GM21528 (cell line): ENCODE results near the gene PLA2G4D.

ENCODE experiments used
- ATAC-seq: cut with Tn5 transposase; IDR thresholded peaks from one replicate; pipeline ENCODE4 v1.9.1; 2021; ENCODE audit warnings: mild to moderate bottlenecking, moderate library complexity; ENCODE audit not compliant: unreplicated experiment, low FRiP score

Gene PLA2G4D

GRCh38 chr15:42129364-42129763 lies 35.0 kb upstream of the PLA2G4D start:
- ATAC-seq: no peak

- ATAC-seq: no peak
Observed at GRCh38 chr15:42128476-42128875, 34.1 kb upstream of the PLA2G4D start.

- no peak for ATAC-seq
Observed at GRCh38 chr15:42123546-42123945, 29.2 kb upstream of the PLA2G4D start.

- no peak for ATAC-seq
Observed at GRCh38 chr15:42121682-42122081, 27.3 kb upstream of the PLA2G4D start.

GRCh38 chr15:42121021-42121420 lies 26.7 kb upstream of the PLA2G4D start:
- no peak for ATAC-seq

GRCh38 chr15:42120285-42120684 lies 25.9 kb upstream of the PLA2G4D start:
- ATAC-seq: no peak

GRCh38 chr15:42119446-42119760 lies 25.0 kb upstream of the PLA2G4D start:
- no peak for ATAC-seq

- ATAC-seq: no peak
Observed at GRCh38 chr15:42118650-42119445, 24.5 kb upstream of the PLA2G4D start.

GRCh38 chr15:42111924-42112323 lies 17.6 kb upstream of the PLA2G4D start:
- no peak for ATAC-seq

- no peak for ATAC-seq
Observed at GRCh38 chr15:42110367-42110766, 16.0 kb upstream of the PLA2G4D start.

GRCh38 chr15:42108806-42109205 lies 14.4 kb upstream of the PLA2G4D start:
- no peak for ATAC-seq

GRCh38 chr15:42108189-42108588 lies 13.8 kb upstream of the PLA2G4D start:
- no peak for ATAC-seq

- ATAC-seq: no peak
Observed at GRCh38 chr15:42107473-42107872, 13.1 kb upstream of the PLA2G4D start.

- no peak for ATAC-seq
Observed at GRCh38 chr15:42106288-42106687, 11.9 kb upstream of the PLA2G4D start.

- ATAC-seq: no peak
Observed at GRCh38 chr15:42104095-42104891, 9.9 kb upstream of the PLA2G4D start.

- ATAC-seq: no peak
Observed at GRCh38 chr15:42102646-42103235, 8.4 kb upstream of the PLA2G4D start.

GRCh38 chr15:42101861-42102260 lies 7.5 kb upstream of the PLA2G4D start:
- no peak for ATAC-seq

GRCh38 chr15:42100021-42100800 lies 5.8 kb upstream of the PLA2G4D start:
- ATAC-seq: no peak

GRCh38 chr15:42097018-42097417 lies 2.7 kb upstream of the PLA2G4D start:
- no peak for ATAC-seq

- ATAC-seq: no peak
Observed at GRCh38 chr15:42093966-42094365, 396 bp downstream of the PLA2G4D start.
